Endothelial cell (in vitro differentiated cells): ENCODE data around the gene UTP11. TPM values are rescaled to one million over a fixed set of nuclear protein-coding genes. Genes with fewer than 3 reads are reported as not detected.
"Not testable (repeated sequence)": the region's sequence is repeated elsewhere in the genome, so short reads cannot be mapped to it uniquely, and the experiment has no call there.

Source experiments
- DNase-seq: peaks from one replicate; pipeline ENCODE4 v3.0.0; 2021; ENCODE audit warnings: low spot score
- H3K27ac Mint-ChIP-seq: one replicate; pipeline ENCODE4 v1.8.0; 2021; ENCODE audit warnings: mixed read lengths, inconsistent platforms; ENCODE audit not compliant: unreplicated experiment
- H3K27me3 Mint-ChIP-seq: one replicate; pipeline ENCODE4 v1.8.0; 2021; ENCODE audit warnings: mild to moderate bottlenecking, moderate library complexity, mixed read lengths, inconsistent platforms; ENCODE audit not compliant: unreplicated experiment
- H3K36me3 Mint-ChIP-seq: one replicate; pipeline ENCODE4 v1.8.0; 2021; ENCODE audit warnings: mild to moderate bottlenecking, low read depth, mixed read lengths, inconsistent platforms; ENCODE audit not compliant: unreplicated experiment
- H3K4me1 Mint-ChIP-seq: one replicate; pipeline ENCODE4 v1.8.0; 2021; ENCODE audit warnings: mild to moderate bottlenecking, mixed read lengths, inconsistent platforms; ENCODE audit not compliant: unreplicated experiment
- H3K4me3 Mint-ChIP-seq: one replicate; pipeline ENCODE4 v1.8.0; 2021; ENCODE audit warnings: mild to moderate bottlenecking, mixed read lengths, inconsistent platforms; ENCODE audit not compliant: unreplicated experiment
- H3K9me3 Mint-ChIP-seq: one replicate; pipeline ENCODE4 v1.8.0; 2021; ENCODE audit warnings: mixed read lengths, inconsistent platforms; ENCODE audit not compliant: unreplicated experiment
- CTCF ChIP-seq: fragments of 200-600 bp; sonication (generic); IDR thresholded peaks from one replicate; pipeline ENCODE4 v1.5.0; 2021; ENCODE audit warnings: antibody characterized with exemption; ENCODE audit not compliant: unreplicated experiment
- total RNA-seq: library from RNA; stranded (reverse); fragmentation: NEBNext Ultra II Directional; extraction: Animal tissue kit (Norgen Biotek cat#: 25700); gene quantifications from one replicate; pipeline ENCODE4 v1.2.1, GENCODE V29; 2021; ENCODE audit not compliant: unreplicated experiment

The UTP11 gene
- total RNA-seq, 1 donor from 2014 or later: 44.7 TPM

GRCh38 chr1:38029081-38029681 is 16.6 kb downstream of the UTP11 start:
- peaks cover 19% of the 10 kb centered on the region for H3K36me3 Mint-ChIP-seq
- peaks cover 5% of the 10 kb centered on the region for H3K27me3 Mint-ChIP-seq
- H3K9me3 Mint-ChIP-seq: no peaks in the 10 kb centered on the region
- H3K4me3 Mint-ChIP-seq: no peak overlapping the region
- peaks cover 58% of the 10 kb centered on the region for H3K4me1 Mint-ChIP-seq
- TF ChIP-seq CTCF: no peak
- H3K27ac Mint-ChIP-seq: peak overlapping the region; percentile 52
- no peak for DNase-seq

DNA sequence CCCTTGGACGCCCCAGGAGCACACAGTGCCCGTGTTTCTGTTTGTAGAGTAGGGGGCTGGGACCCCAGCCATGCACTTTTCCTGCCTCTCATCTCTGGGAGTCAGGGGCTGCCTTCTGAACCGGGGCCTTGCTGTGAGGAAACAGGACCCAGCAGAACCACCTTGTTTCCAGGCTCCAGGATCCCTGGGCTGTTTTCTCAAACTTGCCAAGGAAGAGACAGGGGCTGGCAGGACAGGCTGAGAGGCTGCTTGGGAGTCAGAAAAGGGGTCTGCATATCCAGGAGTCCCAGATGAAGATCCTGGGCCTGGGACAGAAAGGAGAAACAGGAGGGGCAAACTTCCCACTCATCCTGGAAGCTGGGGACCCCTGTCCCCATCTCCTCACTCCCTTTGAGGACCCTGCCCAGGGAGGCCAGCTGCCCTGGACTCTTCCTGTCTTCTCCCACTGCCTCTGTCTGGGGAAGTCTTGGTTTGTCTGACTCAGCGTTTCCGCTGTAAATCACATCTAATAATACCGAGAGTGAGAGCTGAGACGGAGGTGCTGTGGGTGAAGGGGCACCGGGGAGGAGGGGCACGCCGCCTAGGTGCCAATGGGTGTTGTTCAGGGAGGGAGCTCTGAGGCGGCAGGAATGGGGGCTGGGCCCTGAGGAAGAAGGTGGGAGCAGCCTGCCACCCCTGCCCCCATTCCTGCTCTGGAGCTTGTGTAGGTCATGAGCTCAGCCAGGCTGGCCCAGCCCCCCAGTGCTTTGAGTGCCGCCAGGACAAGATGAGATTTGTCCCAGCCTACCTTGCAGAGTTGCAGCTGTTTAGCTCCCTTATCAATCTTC is 17.4 kb downstream of the UTP11 start:
- Mint-ChIP-seq H3K4me3 (no peak overlapping the region), H3K9me3 (no peaks in the 10 kb centered on the region), H3K36me3 (peaks cover 14% of the 10 kb centered on the region), H3K27ac (peak overlapping the region; percentile 83), H3K4me1 (peaks cover 55% of the 10 kb centered on the region), H3K27me3 (peaks cover 5% of the 10 kb centered on the region)
- no peak for TF ChIP-seq CTCF
- no peak for DNase-seq

GRCh38 chr1:38030596-38031512 is 18.3 kb downstream of the UTP11 start:
- no peak for DNase-seq
- Mint-ChIP-seq H3K9me3 (no peaks in the 10 kb centered on the region), H3K4me1 (peaks cover 47% of the 10 kb centered on the region), H3K4me3 (no peak overlapping the region), H3K27me3 (peaks cover 5% of the 10 kb centered on the region), H3K27ac (no peak overlapping the region), H3K36me3 (peaks cover 4% of the 10 kb centered on the region)
- TF ChIP-seq CTCF: no peak

GRCh38 chr1:38031513-38031866 is 19.0 kb downstream of the UTP11 start:
- Mint-ChIP-seq H3K27ac (no peak overlapping the region), H3K4me1 (peaks cover 40% of the 10 kb centered on the region), H3K27me3 (peaks cover 5% of the 10 kb centered on the region), H3K9me3 (no peaks in the 10 kb centered on the region), H3K36me3 (no peaks in the 10 kb centered on the region), H3K4me3 (no peak overlapping the region)
- no peak for DNase-seq
- TF ChIP-seq CTCF: no peak

GRCh38 chr1:38032992-38033391 is 20.5 kb downstream of the UTP11 start:
- H3K4me3 Mint-ChIP-seq, H3K36me3 Mint-ChIP-seq, H3K27ac Mint-ChIP-seq, H3K9me3 Mint-ChIP-seq, DNase-seq, H3K27me3 Mint-ChIP-seq: not testable (repeated sequence)
- H3K4me1 Mint-ChIP-seq: peaks cover 25% of the 10 kb centered on the region
